Upper lobe of left lung (tissue), 6 donors: Measurements from ENCODE around the gene RFTN2. TPM values are rescaled to one million over a fixed set of nuclear protein-coding genes. Genes with fewer than 3 reads are reported as not detected.

Experiments used
- ATAC-seq, 2 donors: fragments of 200-7000 bp; cut with Tn5 transposase; one replicate each; pipeline ENCODE4 v1.9.1; 2022; ENCODE audit warnings: mild to moderate bottlenecking in 2 of 2, moderate library complexity in 2 of 2; ENCODE audit not compliant: low FRiP score in 2 of 2
- DNase-seq, 2 donors: peaks; one replicate each; pipeline ENCODE4 v3.0.0-alpha.2; 2019 to 2020
- H3K27ac ChIP-seq, 4 donors: fragments of 200-600 bp; sonication (generic); one replicate each; pipeline ENCODE4 v1.5.1; 2016 to 2019
- H3K27me3 ChIP-seq, 4 donors: fragments of 200-600 bp; sonication (generic); one replicate each; pipeline ENCODE4 v1.5.1; 2017 to 2019
- H3K36me3 ChIP-seq, 4 donors: fragments of 200-600 bp; sonication (generic); one replicate each; pipeline ENCODE4 v1.5.1; 2016 to 2019
- H3K4me1 ChIP-seq, 4 donors: fragments of 200-600 bp; sonication (generic); one replicate each; pipeline ENCODE4 v1.5.1; 2018 to 2019
- H3K4me3 ChIP-seq, 4 donors: fragments of 200-600 bp; sonication (generic); one replicate each; pipeline ENCODE4 v1.5.1; 2017 to 2019; ENCODE audit warnings: mild to moderate bottlenecking in 2 of 4, moderate library complexity in 1 of 4
- H3K9me3 ChIP-seq, 4 donors: fragments of 200-600 bp; sonication (generic); one replicate each; pipeline ENCODE4 v1.5.1; 2018 to 2019
- CTCF ChIP-seq, 6 experiments: fragments of 450-650 bp in 4 of 6; fragments of 200-600 bp in 2 of 6; sonication (generic) in 2 of 6; IDR thresholded peaks; one replicate each; pipeline ENCODE4 v1.5.1; 2016 to 2019; ENCODE audit warnings: antibody characterized with exemption in 6 of 6
- EP300 ChIP-seq, 4 donors: sonication (generic); formaldehyde crosslinking; IDR thresholded peaks; one replicate each; pipeline ENCODE4 v1.5.1; 2017; ENCODE audit warnings: antibody characterized with exemption in 4 of 4, control low read depth in 2 of 4
- POLR2A ChIP-seq, 4 donors: fragments of 450-650 bp; IDR thresholded peaks; one replicate each; pipeline ENCODE4 v1.5.1; 2016 to 2017; ENCODE audit warnings: antibody characterized with exemption in 4 of 4, mild to moderate bottlenecking in 2 of 4
- POLR2AphosphoS5 ChIP-seq, 2 donors: sonication (generic); formaldehyde crosslinking; IDR thresholded peaks; one replicate each; pipeline ENCODE4 v1.5.1; 2017; ENCODE audit warnings: antibody characterized with exemption in 2 of 2
- WGBS, 2 donors: methylation state at CpG; one replicate each; pipeline ENCODE4 v1.1.5; 2017 to 2018; 5-methylcytosine and 5-hydroxymethylcytosine counted together
- total RNA-seq, 6 donors: library from RNA; depleted of rRNA in 4 of 6; stranded (reverse); fragments of >200 nt in 4 of 6; gene quantifications; one replicate each; pipeline versions ENCODE4 v1.1.0 to v1.2.1, GENCODE V29; 2016 to 2021
- donor health status: DM: no; HTN: no; CAD: no; lungs with moderate emphysema.
- donor health status: DM: no; HTN: yes; CAD: no; lungs with severe emphysema.

Gene RFTN2
- total RNA-seq, 6 donors from 2014 or later = 1.0 to 7.0 (median 2.8) TPM

- Histone ChIP-seq H3K27me3 (no peaks in the 10 kb centered on the region), H3K9me3 (peaks cover 0 to 11% (median 3%) of the 10 kb centered on the region in 4 donors), H3K4me3 (no peak overlapping the region), H3K4me1 (no peaks in the 10 kb centered on the region), H3K27ac (no peak overlapping the region), H3K36me3 (peaks cover 0 to 6% (median 0%) of the 10 kb centered on the region in 4 donors)
- DNase-seq = no peak
- WGBS, 2 donors = 86 to 90% methylated on average over 4 of the region's 4 CpGs
- peak in 1 of 2 donors; percentile 38 for ATAC-seq
- no peak for TF ChIP-seq POLR2A (IDR thresholded peaks at IDR 0.05)
Measured at GRCh38 chr2:197577446-197577845, 97.9 kb downstream of the RFTN2 start.

DNA sequence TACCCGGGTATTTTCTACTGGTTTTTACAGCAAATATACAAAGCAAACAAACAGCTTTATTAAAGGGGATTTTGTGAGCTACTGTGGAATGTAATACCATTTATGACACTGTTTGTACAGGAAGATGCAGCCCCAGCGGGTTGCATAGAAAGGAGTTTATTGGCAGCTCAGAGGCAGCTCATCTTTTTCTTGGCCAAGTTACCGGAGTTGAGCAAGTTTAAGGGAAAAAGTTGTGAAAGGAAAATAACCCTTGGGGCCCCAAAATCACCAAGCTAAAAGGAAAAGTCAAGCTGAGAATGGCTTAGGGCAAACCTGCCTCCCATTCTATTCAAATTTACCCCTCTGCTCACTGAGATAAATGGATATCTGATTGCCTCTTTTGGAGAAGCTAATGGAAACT lies 98.8 kb downstream of the RFTN2 start:
- Histone ChIP-seq H3K4me1 (peaks cover 0 to under 1% (median 0%) of the 10 kb centered on the region in 4 donors), H3K27ac (no peak overlapping the region), H3K9me3 (peaks cover 0 to 11% (median 3%) of the 10 kb centered on the region in 4 donors), H3K4me3 (no peak overlapping the region), H3K36me3 (peaks cover 0 to 6% (median 0%) of the 10 kb centered on the region in 4 donors), H3K27me3 (no peaks in the 10 kb centered on the region)
- ATAC-seq (peak in 1 of 2 donors; percentile 80), DNase-seq (no peak)
- TF ChIP-seq POLR2A (IDR thresholded peaks at IDR 0.05) (no peak), CTCF (IDR thresholded peaks at IDR 0.05) (no peak), EP300 (IDR thresholded peaks at IDR 0.05) (no peak), POLR2AphosphoS5 (IDR thresholded peaks at IDR 0.05) (no peak)
- 46 to 52% methylated on average over 3 of the region's 3 CpGs for WGBS, 2 donors

GRCh38 chr2:197575987-197576386 lies 99.4 kb downstream of the RFTN2 start:
- Histone ChIP-seq H3K36me3 (peaks cover 0 to 6% (median 0%) of the 10 kb centered on the region in 4 donors), H3K27me3 (no peaks in the 10 kb centered on the region), H3K9me3 (peaks cover 0 to 11% (median 3%) of the 10 kb centered on the region in 4 donors), H3K4me3 (no peak overlapping the region), H3K27ac (no peak overlapping the region), H3K4me1 (peaks cover 0 to 6% (median 0%) of the 10 kb centered on the region in 4 donors)
- DNase-seq (no peak), ATAC-seq (peak in 1 of 2 donors; percentile 73)
- 95% methylated on average over 2 of the region's 2 CpGs for WGBS, 2 donors
- TF ChIP-seq CTCF (IDR thresholded peaks at IDR 0.05) (no peak), POLR2AphosphoS5 (IDR thresholded peaks at IDR 0.05) (no peak), POLR2A (IDR thresholded peaks at IDR 0.05) (no peak), EP300 (IDR thresholded peaks at IDR 0.05) (no peak)

- peaks cover 0 to 11% (median 3%) of the 10 kb centered on the region in 4 donors for H3K9me3 ChIP-seq
- no peak overlapping the region for H3K4me3 ChIP-seq
- H3K4me1 ChIP-seq = peaks cover 0 to 6% (median 0%) of the 10 kb centered on the region in 4 donors
- 95% methylated on average over 2 of the region's 2 CpGs; no CpG with 5 or more reads in 1 of the 2 donors for WGBS, 2 donors
- no peak for TF ChIP-seq EP300 (IDR thresholded peaks at IDR 0.05)
- no peak for TF ChIP-seq POLR2A (IDR thresholded peaks at IDR 0.05)
- no peak for TF ChIP-seq POLR2AphosphoS5 (IDR thresholded peaks at IDR 0.05)
- TF ChIP-seq CTCF (IDR thresholded peaks at IDR 0.05) = no peak
- DNase-seq = no peak
- peaks cover 0 to 6% (median 0%) of the 10 kb centered on the region in 4 donors for H3K36me3 ChIP-seq
- no peaks in the 10 kb centered on the region for H3K27me3 ChIP-seq
- ATAC-seq = no peak
- H3K27ac ChIP-seq = no peak overlapping the region
Measured at GRCh38 chr2:197573608-197574007, 101.8 kb downstream of the RFTN2 start.

GRCh38 chr2:197571627-197572271 lies 103.6 kb downstream of the RFTN2 start:
- DNase-seq = no peak
- peaks cover 0 to 11% (median 0%) of the 10 kb centered on the region in 4 donors for H3K36me3 ChIP-seq
- TF ChIP-seq POLR2A (IDR thresholded peaks at IDR 0.05) = no peak
- TF ChIP-seq CTCF (IDR thresholded peaks at IDR 0.05) = no peak
- no peak for TF ChIP-seq EP300 (IDR thresholded peaks at IDR 0.05)
- TF ChIP-seq POLR2AphosphoS5 (IDR thresholded peaks at IDR 0.05) = no peak
- peaks cover 0 to 6% (median 0%) of the 10 kb centered on the region in 4 donors for H3K4me1 ChIP-seq
- WGBS, 2 donors = 66 to 73% methylated on average over 10 of the region's 10 CpGs
- H3K9me3 ChIP-seq = peaks cover 0 to 11% (median 3%) of the 10 kb centered on the region in 4 donors
- H3K4me3 ChIP-seq = no peak overlapping the region
- H3K27me3 ChIP-seq = no peaks in the 10 kb centered on the region
- ATAC-seq = no peak
- no peak overlapping the region for H3K27ac ChIP-seq
